Fibroblast of skin of left biceps (primary cell): Measurements from ENCODE around the gene PCDHA10.

Experiments used
- DNase-seq, 2 experiments: peaks; one replicate each; pipeline ENCODE4 v3.0.0-alpha.2; 2013; ENCODE audit warnings: low read depth in 2 of 2

PCDHA10 gene

GRCh38 chr5:140883927-140884697 is 28.4 kb downstream of the PCDHA10 start:
- no peak for DNase-seq

- no peak for DNase-seq
Measured at GRCh38 chr5:140916325-140916724, 60.6 kb downstream of the PCDHA10 start.
